Mesenchymal stem cell (in vitro differentiated cells and primary cell): ENCODE results near the gene EPAS1.

Experiments used
- DNase-seq: peaks from one replicate; pipeline ENCODE4 v3.0.0-alpha.2; 2013
- H2AFZ ChIP-seq: one replicate; pipeline ENCODE4 v1.6.1; 2013; ENCODE audit warnings: low read depth, mild to moderate bottlenecking, control low read depth, inconsistent platforms, low read length, moderate library complexity
- H2AK5ac ChIP-seq: 2 replicates; pipeline ENCODE4 v1.6.1; 2013; ENCODE audit warnings: low read length, moderate library complexity, mild to moderate bottlenecking, inconsistent platforms; ENCODE audit not compliant: severe bottlenecking
- H2BK120ac ChIP-seq: one replicate; pipeline ENCODE4 v1.6.1; 2013; ENCODE audit warnings: low read depth, mild to moderate bottlenecking, inconsistent platforms, low read length, moderate library complexity
- H2BK12ac ChIP-seq, 2 experiments: one replicate each; pipeline ENCODE4 v1.6.1; 2013; ENCODE audit warnings: inconsistent platforms in 2 of 2, low read length in 2 of 2, mild to moderate bottlenecking in 2 of 2, moderate library complexity in 2 of 2, control low read depth in 1 of 2
- H2BK15ac ChIP-seq: one replicate; pipeline ENCODE4 v1.6.1; 2013; ENCODE audit warnings: mild to moderate bottlenecking, low read depth, inconsistent platforms; ENCODE audit not compliant: poor library complexity, severe bottlenecking
- H2BK5ac ChIP-seq: 2 replicates; pipeline ENCODE4 v1.6.1; 2013; ENCODE audit warnings: low read depth, mild to moderate bottlenecking, low read length, control low read depth, inconsistent platforms; ENCODE audit not compliant: poor library complexity, severe bottlenecking
- H3K14ac ChIP-seq, 2 experiments: one replicate each; pipeline ENCODE4 v1.6.1; 2013; ENCODE audit warnings: inconsistent platforms in 2 of 2, low read length in 2 of 2, control low read depth in 1 of 2, mild to moderate bottlenecking in 1 of 2, moderate library complexity in 1 of 2
- H3K18ac ChIP-seq, 2 experiments: one replicate each; pipeline ENCODE4 v1.6.1; 2013; ENCODE audit warnings: inconsistent platforms in 2 of 2, low read length in 2 of 2, control low read depth in 1 of 2, low read depth in 1 of 2, mild to moderate bottlenecking in 1 of 2
- H3K23ac ChIP-seq, 2 experiments: one replicate each; pipeline ENCODE4 v1.6.1; 2013; ENCODE audit warnings: inconsistent platforms in 2 of 2, low read length in 2 of 2, mild to moderate bottlenecking in 2 of 2, moderate library complexity in 2 of 2, control low read depth in 1 of 2
- H3K27ac ChIP-seq: 2 replicates; pipeline ENCODE4 v1.5.1; 2013; ENCODE audit warnings: mild to moderate bottlenecking, moderate library complexity, low read length, control low read depth, inconsistent platforms; ENCODE audit not compliant: poor library complexity, severe bottlenecking
- H3K27me3 ChIP-seq, 2 experiments: 2 replicates each; pipeline versions ENCODE4 v1.6.1 to v1.7.0; 2013; ENCODE audit warnings: low read length in 2 of 2, mild to moderate bottlenecking in 2 of 2, moderate library complexity in 2 of 2, control low read depth in 1 of 2, inconsistent platforms in 1 of 2; ENCODE audit not compliant: control insufficient read depth in 1 of 2, insufficient read depth in 1 of 2
- H3K36me3 ChIP-seq, 2 experiments: 2 replicates each; pipeline versions ENCODE4 v1.6.1 to v1.7.0; 2013; ENCODE audit warnings: low read length in 2 of 2, control low read depth in 1 of 2, inconsistent platforms in 1 of 2, low read depth in 1 of 2, mild to moderate bottlenecking in 1 of 2; ENCODE audit not compliant: insufficient read depth in 2 of 2, control insufficient read depth in 1 of 2
- H3K4ac ChIP-seq, 2 experiments: one replicate each; pipeline ENCODE4 v1.6.1; 2013; ENCODE audit warnings: inconsistent platforms in 2 of 2, low read length in 2 of 2, mild to moderate bottlenecking in 2 of 2, moderate library complexity in 2 of 2, control low read depth in 1 of 2, low read depth in 1 of 2
- H3K4me1 ChIP-seq: 2 replicates; pipeline ENCODE4 v1.6.1; 2013; ENCODE audit warnings: low read depth, low read length, control low read depth; ENCODE audit not compliant: control insufficient read depth, insufficient read depth
- H3K4me2 ChIP-seq: 2 replicates; pipeline ENCODE4 v1.6.1; 2013; ENCODE audit warnings: low read length, mild to moderate bottlenecking, inconsistent platforms; ENCODE audit not compliant: poor library complexity, severe bottlenecking
- H3K4me3 ChIP-seq, 2 experiments: 2 replicates each; pipeline versions ENCODE4 v1.5.1 to v1.7.0; 2013; ENCODE audit warnings: low read length in 2 of 2, mild to moderate bottlenecking in 2 of 2, control low read depth in 1 of 2, low read depth in 1 of 2; ENCODE audit not compliant: insufficient read depth in 1 of 2
- H3K79me1 ChIP-seq: replicated peaks from 2 replicates; pipeline ENCODE4 v1.6.1; 2013; ENCODE audit warnings: mild to moderate bottlenecking, control low read depth, low read length, inconsistent platforms; ENCODE audit not compliant: poor library complexity, severe bottlenecking
- H3K9ac ChIP-seq: 2 replicates; pipeline ENCODE4 v1.7.0; 2013; ENCODE audit warnings: mild to moderate bottlenecking, low read length, moderate library complexity
- H3K9me3 ChIP-seq: 2 replicates; pipeline ENCODE4 v1.7.0; 2013; ENCODE audit warnings: mild to moderate bottlenecking, low read length; ENCODE audit not compliant: control insufficient read depth
- H4K8ac ChIP-seq: one replicate; pipeline ENCODE4 v1.6.1; 2013; ENCODE audit warnings: inconsistent platforms, mild to moderate bottlenecking, low read length, moderate library complexity
- H4K91ac ChIP-seq: one replicate; pipeline ENCODE4 v1.6.1; 2013; ENCODE audit warnings: mild to moderate bottlenecking, low read length, inconsistent platforms
- WGBS: methylation state at CpG from one replicate; pipeline ENCODE4 v1.1.7; 2013; ENCODE audit warnings: mixed read lengths; 5-methylcytosine and 5-hydroxymethylcytosine counted together

Gene EPAS1

DNA sequence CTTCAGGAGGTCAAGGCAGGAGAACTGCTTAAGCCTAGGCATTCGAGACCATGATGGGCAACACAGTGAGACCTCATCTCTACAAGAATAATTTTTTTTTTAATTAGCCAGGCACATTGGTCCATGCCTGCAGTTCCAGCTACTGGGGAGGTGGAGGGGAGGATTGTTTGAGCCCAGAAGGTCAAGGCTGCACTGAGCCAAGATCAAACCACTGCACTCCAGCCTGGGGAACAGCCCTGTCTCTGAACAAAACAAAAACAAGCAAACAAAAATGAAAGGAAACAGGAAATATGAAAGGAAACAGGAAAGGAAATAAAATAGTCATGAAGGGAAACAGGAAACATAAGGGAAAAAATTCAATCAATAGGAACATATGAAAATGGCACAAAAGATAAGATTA is 117.5 kb downstream of the EPAS1 start:
- H3K23ac ChIP-seq = no peak overlapping the region
- no peak overlapping the region for H3K4me2 ChIP-seq
- H3K9me3 ChIP-seq = peaks cover 19% of the 10 kb centered on the region
- H2BK12ac ChIP-seq = no peak overlapping the region
- no peak overlapping the region for H2BK120ac ChIP-seq
- H3K27ac ChIP-seq = no peak overlapping the region
- H2BK5ac ChIP-seq = no peak overlapping the region
- H3K4me1 ChIP-seq = peaks cover 4% of the 10 kb centered on the region
- no peaks in the 10 kb centered on the region for H3K79me1 ChIP-seq
- H3K14ac ChIP-seq = no peak overlapping the region
- H3K27me3 ChIP-seq = no peaks in the 10 kb centered on the region
- no peak overlapping the region for H4K91ac ChIP-seq
- H3K4me3 ChIP-seq = no peak overlapping the region
- no peak overlapping the region for H3K18ac ChIP-seq
- no peak overlapping the region for H3K4ac ChIP-seq
- no peak for DNase-seq
- no peak overlapping the region for H2AK5ac ChIP-seq
- no peaks in the 10 kb centered on the region for H3K36me3 ChIP-seq
- no peak overlapping the region for H3K9ac ChIP-seq
- WGBS = 83% methylated on average over 1 of the region's 1 CpG
- H2BK15ac ChIP-seq = no peak overlapping the region
- no peak overlapping the region for H2AFZ ChIP-seq
- no peak overlapping the region for H4K8ac ChIP-seq

GRCh38 chr2:46416280-46416679 is 119.1 kb downstream of the EPAS1 start:
- no peak overlapping the region for H3K9ac ChIP-seq
- no peak overlapping the region for H2BK5ac ChIP-seq
- H4K91ac ChIP-seq = no peak overlapping the region
- H2BK120ac ChIP-seq = no peak overlapping the region
- no peak overlapping the region for H3K4ac ChIP-seq
- no peak overlapping the region for H2AFZ ChIP-seq
- no peak overlapping the region for H3K23ac ChIP-seq
- H3K79me1 ChIP-seq = no peaks in the 10 kb centered on the region
- no peak for DNase-seq
- H2AK5ac ChIP-seq = no peak overlapping the region
- H3K4me2 ChIP-seq = no peak overlapping the region
- no peak overlapping the region for H2BK12ac ChIP-seq
- no peaks in the 10 kb centered on the region for H3K36me3 ChIP-seq
- H4K8ac ChIP-seq = no peak overlapping the region
- H3K14ac ChIP-seq = no peak overlapping the region
- H3K4me1 ChIP-seq = peaks cover 3% of the 10 kb centered on the region
- H3K27me3 ChIP-seq = no peaks in the 10 kb centered on the region
- H3K4me3 ChIP-seq = no peak overlapping the region
- H3K27ac ChIP-seq = no peak overlapping the region
- H3K9me3 ChIP-seq = peaks cover 28% of the 10 kb centered on the region
- H2BK15ac ChIP-seq = no peak overlapping the region
- H3K18ac ChIP-seq = no peak overlapping the region

DNA sequence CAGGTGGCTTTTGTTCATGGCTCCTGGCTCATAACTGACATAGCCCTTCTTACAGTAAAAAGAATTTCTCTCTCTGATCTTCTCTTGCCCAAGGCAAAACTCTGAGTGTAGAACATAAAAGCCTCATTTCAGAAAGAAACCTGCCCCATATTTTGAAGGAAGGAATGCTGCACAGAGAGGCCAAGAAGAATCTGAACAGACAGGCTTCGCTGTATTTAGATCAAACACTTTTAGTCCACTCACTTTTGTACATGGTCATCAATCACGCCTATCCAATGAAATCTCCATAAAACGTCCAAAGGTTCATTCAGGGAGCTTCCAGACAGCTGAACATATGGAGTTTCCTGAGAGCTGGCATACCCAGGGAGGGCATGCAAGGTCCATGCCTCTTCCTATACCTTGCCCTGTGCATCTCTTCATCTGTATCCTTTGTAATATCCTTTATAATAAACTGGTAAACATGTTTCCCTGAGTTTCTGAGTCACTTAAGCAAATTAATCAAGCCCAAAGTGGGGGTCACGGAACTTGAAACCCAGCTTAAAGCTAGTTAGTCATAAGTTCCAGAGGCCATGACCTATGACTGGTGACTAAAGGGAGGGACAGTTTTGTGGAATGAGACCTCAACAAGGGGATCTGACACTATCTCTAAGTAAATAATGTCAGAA is 119.7 kb downstream of the EPAS1 start:
- Histone ChIP-seq H3K27ac (no peak overlapping the region), H3K14ac (no peak overlapping the region), H3K4me2 (no peak overlapping the region), H2BK5ac (no peak overlapping the region), H3K4me3 (no peak overlapping the region), H2BK15ac (no peak overlapping the region), H4K91ac (no peak overlapping the region), H2BK120ac (no peak overlapping the region), H3K36me3 (no peaks in the 10 kb centered on the region), H3K79me1 (no peaks in the 10 kb centered on the region), H2AFZ (no peak overlapping the region), H3K27me3 (no peaks in the 10 kb centered on the region), H3K9me3 (peaks cover 31% of the 10 kb centered on the region), H4K8ac (no peak overlapping the region), H3K18ac (no peak overlapping the region), H3K4ac (no peak overlapping the region), H2BK12ac (no peak overlapping the region), H3K4me1 (no peaks in the 10 kb centered on the region), H3K9ac (no peak overlapping the region), H2AK5ac (no peak overlapping the region), H3K23ac (no peak overlapping the region)
- WGBS = 74% methylated on average over 4 of the region's 4 CpGs
- DNase-seq = peak; percentile 27

- no peak overlapping the region for H3K9ac ChIP-seq
- H3K14ac ChIP-seq = no peak overlapping the region
- H3K27ac ChIP-seq = no peak overlapping the region
- H2BK120ac ChIP-seq = no peak overlapping the region
- H3K4me1 ChIP-seq = no peaks in the 10 kb centered on the region
- H3K18ac ChIP-seq = no peak overlapping the region
- H4K91ac ChIP-seq = no peak overlapping the region
- no peak overlapping the region for H3K23ac ChIP-seq
- no peak overlapping the region for H3K4me3 ChIP-seq
- no peak overlapping the region for H2BK15ac ChIP-seq
- no peaks in the 10 kb centered on the region for H3K36me3 ChIP-seq
- no peak for DNase-seq
- H2AFZ ChIP-seq = no peak overlapping the region
- no peak overlapping the region for H3K4ac ChIP-seq
- no peaks in the 10 kb centered on the region for H3K79me1 ChIP-seq
- no CpG with 5 or more reads among the region's 2 CpGs for WGBS
- no peak overlapping the region for H2BK5ac ChIP-seq
- peaks cover 25% of the 10 kb centered on the region for H3K9me3 ChIP-seq
- H4K8ac ChIP-seq = no peak overlapping the region
- no peak overlapping the region for H2BK12ac ChIP-seq
- no peak overlapping the region for H3K4me2 ChIP-seq
- no peak overlapping the region for H2AK5ac ChIP-seq
- H3K27me3 ChIP-seq = no peaks in the 10 kb centered on the region
Measured at GRCh38 chr2:46420945-46421344, 123.7 kb downstream of the EPAS1 start.
